Measurements from ENCODE around the gene SLC7A7.
"Not testable (repeated sequence)": the region's sequence is repeated elsewhere in the genome, so short reads cannot be mapped to it uniquely, and the experiment has no call there.

The SLC7A7 gene

GRCh38 chr14:22814941-22815713 is at the start of gene SLC7A7:
Gene SLC7A7 (minus strand): TSS chr14:22815435. CDS start chr14:22813398, 2,037 bp downstream.
- peak in 2 of 3 donors; percentile 27 to 41 for DNase-seq

DNA sequence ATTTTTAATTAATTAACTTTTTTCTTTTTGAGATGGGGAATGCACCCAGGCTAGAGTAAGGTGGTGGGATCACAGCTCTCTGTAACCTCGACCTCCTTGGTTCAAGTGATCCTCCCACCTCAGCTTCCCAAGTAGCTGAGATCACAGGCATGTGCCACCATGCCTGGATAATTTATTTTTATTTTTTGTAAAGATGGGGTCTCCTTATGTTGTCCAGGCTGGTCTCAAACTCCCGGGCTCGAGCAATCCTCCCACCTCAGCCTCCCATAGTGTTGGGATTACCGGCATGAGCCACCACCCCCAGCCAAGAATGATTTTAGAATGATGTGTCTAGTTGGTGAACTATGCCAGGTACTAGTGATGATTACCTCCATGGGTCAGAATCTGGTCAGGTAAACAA is 49.7 kb upstream of the SLC7A7 start:
- DNase-seq, result no peak

DNA sequence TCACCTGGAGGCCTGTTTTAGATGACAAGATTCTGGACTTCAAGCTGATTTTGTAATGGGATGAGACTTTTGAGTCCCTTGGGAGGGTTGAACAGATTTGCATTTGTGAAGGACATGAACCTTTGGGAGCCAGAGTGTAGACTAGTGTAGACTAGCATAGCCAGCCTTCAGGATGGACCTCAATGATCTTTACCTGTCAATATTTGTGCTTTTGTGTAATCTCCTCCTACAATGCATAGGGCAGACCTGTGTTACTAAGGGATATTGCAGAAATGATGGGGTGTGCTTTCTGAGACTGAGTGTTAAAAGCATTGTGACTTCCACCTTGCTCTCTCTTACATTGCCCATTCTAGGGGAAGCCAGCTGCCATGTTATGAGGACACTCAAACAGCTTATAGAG is 46.4 kb upstream of the SLC7A7 start:
- DNase-seq, result no peak

DNA sequence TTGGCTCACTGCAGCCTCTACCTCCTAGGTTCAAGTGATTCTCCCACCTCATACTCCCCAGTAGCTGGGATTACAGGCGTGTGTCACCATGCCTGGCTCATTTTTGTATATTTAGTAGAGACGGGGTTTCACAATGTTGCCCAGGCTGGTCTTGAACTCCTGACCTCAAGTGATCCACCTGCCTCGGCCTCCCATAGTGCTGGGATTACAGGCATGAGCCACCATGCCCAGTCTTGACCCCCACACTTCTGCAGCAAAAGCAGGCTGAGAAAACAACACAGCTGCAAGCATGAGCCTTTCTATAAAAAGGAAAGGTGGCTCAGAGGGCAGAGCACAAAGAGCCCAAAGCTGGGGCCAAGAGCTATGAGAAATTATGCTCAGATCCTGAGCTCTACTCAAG is 45.1 kb upstream of the SLC7A7 start:
- DNase-seq, result not testable (repeated sequence)

- no peak for DNase-seq
These were observed 41.2 kb upstream of the SLC7A7 start for GRCh38 chr14:22856428-22856827.

DNA sequence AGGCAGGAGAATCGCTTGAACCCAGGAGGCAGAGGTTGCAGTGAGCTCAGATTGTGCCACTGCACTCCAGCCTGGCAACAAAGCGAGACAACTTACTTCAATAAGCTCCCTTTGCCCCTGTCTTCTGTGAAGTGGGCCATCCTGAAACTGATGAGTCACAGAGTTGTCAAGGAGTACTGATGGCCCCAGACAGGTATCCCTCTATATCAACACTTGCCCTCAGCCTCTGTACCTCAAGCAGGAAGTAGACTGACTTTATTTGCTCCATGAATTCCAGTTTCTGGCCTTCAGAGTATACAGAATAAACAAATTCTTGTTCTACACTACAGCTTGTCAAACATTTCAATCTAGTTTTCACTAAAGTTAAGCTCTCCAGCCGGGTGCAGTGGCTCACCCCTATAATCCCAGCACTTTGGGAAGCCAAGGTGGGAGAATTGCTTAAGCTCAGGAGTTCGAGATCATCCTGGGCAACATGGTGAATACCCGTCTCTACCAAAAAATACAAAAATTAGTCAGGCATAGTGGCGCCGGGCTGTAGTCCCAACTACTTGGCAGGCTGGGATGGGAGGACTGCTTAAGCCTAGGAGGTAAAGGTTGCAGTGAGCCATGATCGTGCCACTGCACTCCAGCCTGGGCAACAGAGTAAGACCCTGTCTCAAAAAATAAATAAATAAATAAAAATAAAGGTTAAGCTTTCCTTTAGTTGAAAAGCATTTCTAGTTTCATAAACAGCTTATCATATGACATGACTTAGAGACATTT is 39.9 kb upstream of the SLC7A7 start:
- DNase-seq, result peak in 1 of 3 donors; percentile 13

DNA sequence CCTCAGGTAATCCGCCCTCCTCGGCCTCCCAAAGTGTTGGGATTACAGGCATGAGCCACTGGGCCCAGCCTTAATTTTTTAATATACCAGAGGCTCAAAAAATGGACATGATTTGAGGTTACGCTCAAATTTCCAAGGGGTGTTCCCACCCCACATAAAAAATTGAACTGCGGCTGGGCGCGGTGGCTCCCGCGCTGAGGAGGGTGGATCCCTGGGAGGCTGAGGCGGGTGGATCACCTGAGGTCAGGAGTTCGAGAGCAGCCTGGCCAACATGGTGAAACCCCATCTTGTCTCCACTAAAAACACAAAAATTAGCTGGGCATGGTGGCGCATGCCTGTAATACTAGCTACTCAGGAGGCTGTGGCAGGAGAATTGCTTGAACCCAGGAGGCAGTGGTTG is 39.1 kb upstream of the SLC7A7 start:
- not testable (repeated sequence) for DNase-seq

DNA sequence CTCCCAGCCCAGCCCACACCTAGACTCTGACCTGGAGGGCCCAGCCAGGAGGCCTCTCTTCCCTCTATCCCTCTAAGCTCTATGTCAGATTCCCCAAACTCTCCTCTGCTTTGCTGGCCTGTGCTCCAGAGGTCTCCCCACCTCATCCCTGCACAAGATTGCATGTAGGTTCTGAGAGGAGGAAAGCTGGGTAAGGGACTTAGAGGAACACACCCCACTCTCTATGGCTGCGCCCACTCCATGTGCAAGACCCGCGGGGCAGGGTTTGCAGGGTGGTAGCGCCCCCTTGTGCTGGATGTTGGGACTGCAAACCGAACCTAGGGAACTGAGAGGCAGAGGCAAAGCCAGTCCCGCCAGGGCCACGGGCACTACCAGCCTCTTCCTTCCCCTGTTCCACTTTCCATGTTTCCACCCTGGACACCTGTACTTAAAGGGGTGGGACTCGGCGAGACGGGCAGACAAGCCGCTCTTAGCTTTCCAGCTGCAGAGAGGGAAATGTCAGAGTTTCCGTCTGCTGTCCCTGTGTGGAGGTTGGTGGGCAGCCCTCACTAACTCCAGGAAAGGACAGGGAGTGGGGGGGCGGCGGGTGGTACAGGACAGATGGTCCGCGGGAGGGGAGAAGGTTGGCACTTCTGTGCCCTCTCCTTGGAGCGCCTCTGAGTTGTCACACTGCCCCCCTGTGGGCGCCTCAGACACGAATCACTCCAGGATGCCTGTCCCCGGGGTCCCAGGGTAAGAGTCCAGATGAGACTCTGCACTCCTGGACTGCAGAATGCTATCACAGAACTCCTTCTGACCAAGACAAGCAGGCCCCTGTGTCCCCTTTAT is 37.9 kb upstream of the SLC7A7 start:
- peak; percentile 90 to 93 (median 92) for DNase-seq

DNA sequence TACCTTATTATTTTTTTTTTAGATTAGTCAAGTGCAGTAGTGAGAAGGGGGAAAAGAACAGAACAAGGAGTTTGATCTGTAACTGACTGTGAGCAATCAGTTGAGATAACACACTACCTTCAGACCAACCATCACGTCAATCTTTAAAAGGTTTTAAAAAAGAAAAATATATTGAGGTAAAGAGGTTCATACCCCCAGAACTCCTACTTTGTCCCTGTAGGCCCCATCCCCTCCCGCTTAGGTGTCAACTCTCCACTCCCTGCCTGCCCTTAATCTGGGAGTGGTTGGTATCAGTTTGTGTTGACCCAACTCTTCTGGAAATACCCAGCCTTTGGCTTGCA is 37.3 kb upstream of the SLC7A7 start:
- no peak for DNase-seq

DNA sequence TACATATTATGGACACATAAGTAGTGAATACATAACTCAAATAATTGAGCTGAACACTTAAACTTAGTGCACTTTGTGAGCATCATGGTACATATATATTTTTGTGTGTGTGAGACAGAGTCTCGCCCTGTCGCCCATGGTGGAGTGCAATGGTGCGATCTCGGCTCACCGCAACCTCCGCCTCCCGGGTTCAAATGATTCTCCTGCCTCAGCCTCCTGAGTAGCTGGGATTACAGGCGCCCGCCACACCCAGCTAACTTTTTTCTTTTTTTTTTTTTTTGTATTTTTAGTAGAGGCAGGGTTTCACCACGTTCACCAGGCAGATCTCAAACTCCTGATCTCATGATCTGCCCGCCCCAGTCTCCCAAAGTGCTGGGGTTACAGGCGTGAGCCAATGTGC is 36.9 kb upstream of the SLC7A7 start:
- peak in 1 of 3 donors; percentile 12 for DNase-seq

DNA sequence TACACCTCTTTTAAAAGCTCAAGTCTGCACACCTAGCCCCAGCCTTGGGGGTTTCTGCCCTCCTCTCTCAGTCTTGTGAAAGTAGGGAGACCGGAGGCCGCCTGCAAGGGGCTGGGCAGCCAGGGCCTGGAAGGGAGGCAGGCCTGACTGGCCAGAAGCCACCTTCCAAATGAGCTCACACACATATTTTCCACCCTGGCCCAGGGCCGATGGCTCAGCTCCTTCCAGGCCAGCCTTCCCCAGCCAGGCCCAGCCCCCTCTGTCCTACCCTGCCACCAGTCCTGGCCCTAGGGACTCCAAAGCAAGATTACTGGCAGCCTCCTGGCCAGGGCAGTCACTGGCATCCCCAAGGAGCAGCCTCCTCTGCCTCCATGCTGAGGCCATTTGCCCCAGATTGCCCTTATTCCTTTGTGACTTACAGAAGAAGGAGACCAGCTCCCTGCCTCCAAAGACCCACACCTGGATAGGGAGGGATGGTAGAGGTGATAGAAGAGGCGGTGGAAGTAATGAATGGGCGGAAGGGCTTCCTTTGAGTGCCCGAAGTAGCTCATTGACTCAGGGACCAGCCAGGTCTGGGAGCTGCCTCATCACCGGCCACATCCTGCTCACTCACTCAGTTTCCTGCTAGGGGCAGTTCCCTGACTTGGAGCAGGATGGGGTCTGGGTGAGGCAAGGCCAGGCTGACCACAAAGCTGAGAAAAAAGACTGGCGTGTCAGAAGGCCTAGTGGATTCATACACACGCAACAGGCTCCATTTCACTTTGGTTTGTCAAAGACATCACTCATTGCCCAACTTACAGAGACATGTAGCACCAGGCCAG is 35.9 kb upstream of the SLC7A7 start:
- peak; percentile 91 to 97 (median 93) for DNase-seq

DNA sequence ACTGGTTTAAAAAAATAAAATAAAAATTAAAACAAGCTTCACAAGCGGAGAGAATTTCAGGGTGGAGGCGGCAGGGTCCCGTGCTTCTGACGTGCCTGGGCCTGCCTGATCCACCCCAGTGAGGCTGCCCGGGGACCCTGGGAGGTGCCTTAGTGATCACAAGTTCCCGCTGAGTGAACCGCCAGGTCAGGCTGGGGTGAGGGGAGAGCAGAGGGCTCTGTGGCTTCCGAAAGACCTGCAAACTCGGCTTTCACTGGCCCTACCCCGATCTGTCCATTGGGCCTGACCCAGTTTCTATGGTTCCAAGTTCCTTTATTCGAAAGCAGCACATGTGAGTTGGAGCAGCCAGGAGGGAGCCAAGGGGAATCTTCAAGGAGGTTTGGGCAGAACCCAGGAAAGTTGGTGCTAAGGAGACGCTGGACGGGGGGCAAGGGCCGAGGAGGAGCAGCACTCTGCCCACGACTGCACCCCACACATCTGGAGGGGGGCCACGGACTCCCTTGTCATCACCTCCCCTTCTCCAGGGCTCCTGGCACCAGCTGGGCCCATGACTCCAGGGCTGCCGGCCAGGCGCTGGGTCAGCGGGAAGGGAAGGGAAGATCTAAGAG is 34.1 kb upstream of the SLC7A7 start:
- peak in 1 of 3 donors; percentile 18 for DNase-seq

GRCh38 chr14:22848351-22849164 is 33.3 kb upstream of the SLC7A7 start:
- DNase-seq, result peak; percentile 71 to 82 (median 77)

DNA sequence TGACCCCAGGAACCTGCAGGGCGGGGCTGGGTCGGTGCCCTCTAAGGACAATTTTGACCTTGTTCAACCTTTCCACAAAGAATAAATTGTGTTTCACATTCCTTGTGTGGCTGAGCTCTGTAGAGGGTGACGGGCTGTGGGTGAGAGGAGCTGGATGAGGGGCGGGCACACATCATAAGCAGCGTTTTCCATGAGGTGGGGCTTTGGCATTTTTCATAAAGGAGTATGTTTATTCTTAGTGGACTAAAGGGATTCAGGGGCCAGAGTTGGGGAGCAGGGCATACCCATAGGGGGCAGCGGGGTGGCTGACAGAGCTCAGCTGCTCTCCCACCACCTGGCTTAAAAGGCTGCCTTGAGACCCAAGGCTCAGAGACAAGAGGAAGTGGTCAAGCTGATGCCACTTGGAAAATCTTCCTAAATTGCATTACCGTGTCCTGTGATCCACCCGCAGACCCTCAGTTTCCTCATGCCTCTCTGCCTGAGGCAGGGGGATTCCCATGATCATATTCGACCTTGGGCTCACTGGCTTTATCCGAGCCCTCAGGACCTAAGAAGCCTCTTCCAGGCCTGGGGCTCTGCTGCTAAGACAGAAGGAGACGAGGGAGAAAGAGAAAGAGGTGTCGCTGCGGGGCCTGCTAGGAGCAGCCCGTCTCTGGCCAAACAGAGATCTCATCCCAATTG is 32.6 kb upstream of the SLC7A7 start:
- peak; percentile 93 to 98 (median 95) for DNase-seq

DNA sequence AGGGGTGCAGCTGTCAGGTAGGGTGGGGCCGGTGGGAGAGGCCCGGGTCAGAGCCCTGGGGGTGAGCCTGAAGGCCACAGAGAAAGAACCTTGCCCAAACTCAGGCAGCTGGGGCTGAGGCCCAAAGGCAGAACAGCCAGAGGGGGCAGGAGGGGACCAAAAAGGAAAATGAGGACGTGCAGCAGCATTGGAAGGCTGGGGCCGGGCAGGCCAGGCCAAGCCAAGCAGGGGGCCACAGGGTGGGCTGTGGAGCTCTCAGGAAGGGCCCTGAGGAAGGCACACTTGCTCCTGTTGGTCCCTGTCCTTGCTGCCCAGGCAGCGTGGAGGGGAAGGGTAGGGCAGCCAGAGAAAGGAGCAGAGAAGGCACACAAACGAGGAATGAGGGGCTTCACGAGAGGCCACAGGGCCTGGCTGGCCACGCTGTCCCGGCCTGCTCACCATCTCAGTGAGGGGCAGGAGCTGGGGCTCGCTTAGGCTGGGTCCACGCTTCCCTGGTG is 31.6 kb upstream of the SLC7A7 start:
- no peak for DNase-seq

DNA sequence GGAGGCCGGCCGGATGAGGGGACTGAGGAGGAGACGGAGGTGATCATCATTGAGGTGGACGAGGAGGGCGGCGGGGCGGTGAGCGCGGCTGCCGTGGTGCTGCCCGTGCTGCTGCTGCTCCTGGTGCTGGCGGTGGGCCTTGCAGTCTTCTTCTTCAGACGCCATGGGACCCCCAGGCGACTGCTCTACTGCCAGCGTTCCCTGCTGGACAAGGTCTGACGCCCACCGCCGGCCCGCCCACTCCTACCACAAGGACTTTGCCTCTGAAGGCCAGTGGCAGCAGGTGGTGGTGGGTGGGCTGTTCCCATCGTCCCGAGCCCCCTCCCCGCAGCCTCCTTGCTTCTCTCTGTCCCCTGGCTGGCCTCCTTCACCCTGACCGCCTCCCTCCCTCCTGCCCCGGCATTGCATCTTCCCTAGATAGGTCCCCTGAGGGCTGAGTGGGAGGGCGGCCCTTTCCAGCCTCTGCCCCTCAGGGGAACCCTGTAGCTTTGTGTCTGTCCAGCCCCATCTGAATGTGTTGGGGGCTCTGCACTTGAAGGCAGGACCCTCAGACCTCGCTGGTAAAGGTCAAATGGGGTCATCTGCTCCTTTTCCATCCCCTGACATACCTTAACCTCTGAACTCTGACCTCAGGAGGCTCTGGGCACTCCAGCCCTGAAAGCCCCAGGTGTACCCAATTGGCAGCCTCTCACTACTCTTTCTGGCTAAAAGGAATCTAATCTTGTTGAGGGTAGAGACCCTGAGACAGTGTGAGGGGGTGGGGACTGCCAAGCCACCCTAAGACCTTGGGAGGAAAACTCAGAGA is 30.8 kb upstream of the SLC7A7 start:
- no peak for DNase-seq

DNA sequence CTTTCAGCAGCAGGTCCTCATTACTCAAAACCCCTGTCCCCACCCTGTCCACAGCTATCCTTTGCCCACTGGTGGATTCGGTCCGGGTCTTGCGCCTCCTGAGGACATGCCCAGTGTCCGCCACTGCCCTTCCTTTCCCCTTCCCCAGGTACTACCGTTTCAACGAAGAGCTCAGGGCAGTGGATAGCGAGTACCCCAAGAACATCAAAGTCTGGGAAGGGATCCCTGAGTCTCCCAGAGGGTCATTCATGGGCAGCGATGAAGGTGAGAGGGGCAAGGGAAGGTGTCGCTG is 29.8 kb upstream of the SLC7A7 start:
- peak in 1 of 3 donors; percentile 16 for DNase-seq

DNA sequence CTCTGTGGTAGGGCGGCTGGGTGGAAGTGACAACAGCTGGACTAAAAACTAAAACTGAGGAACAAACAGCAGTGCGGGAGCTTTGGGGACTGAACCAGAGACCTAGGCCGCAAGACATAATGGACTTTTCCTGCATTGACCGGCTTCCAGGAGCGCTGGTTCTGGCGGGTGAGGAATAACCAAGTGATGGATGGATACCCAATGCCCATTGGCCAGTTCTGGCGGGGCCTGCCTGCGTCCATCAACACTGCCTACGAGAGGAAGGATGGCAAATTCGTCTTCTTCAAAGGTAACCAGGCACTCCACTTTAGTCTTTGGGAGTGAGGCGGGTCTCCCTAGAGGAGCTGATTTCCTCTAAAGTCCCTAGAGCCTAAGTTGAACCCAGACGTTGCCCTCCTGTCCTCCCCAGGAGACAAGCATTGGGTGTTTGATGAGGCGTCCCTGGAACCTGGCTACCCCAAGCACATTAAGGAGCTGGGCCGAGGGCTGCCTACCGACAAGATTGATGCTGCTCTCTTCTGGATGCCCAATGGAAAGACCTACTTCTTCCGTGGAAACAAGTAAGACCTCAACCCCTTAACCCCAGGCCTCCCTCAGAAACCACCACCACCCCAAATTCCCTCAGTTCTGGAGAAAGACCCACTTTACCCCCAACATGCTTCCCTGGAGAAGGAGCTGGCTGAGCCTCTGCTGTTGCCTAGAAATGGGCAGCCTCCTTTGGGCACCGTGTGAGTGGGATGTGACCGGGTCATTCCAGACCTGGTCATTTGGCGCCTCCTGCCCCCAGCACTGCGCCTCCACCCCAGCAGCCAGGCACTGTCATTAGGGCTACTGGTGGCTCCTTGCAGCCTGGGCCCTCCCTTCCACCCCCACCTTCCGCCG is 29.2 kb upstream of the SLC7A7 start:
- DNase-seq, result peak in 1 of 3 donors; percentile 19

Measured in suppressor macrophage treated with lipopolysaccharide for 1 hour (primary cell).